Neural cell (in vitro differentiated cells): ENCODE results near the gene HSD11B2. TPM values are rescaled to one million over a fixed set of nuclear protein-coding genes. Genes with fewer than 3 reads are reported as not detected.
A peak's percentile ranks its signal among the peaks of the same experiment; 100 is the strongest.

Experiments used
- H2AFZ ChIP-seq: fragments of 200-600, 300-800 bp; sonication (generic), shearing (Covaris generic); 2 replicates; pipeline ENCODE4 v1.6.0; 2014; ENCODE audit warnings: low read depth, mild to moderate bottlenecking, antibody characterized with exemption, low read length, moderate library complexity
- H3F3A ChIP-seq: fragments of 200-600 bp; shearing (Covaris generic); 2 replicates; pipeline ENCODE4 v1.6.1; 2016; ENCODE audit warnings: mild to moderate bottlenecking, moderate library complexity, mixed read lengths, antibody characterized with exemption, low read length; ENCODE audit not compliant: insufficient read depth, poor library complexity, severe bottlenecking
- H3K27ac ChIP-seq: fragments of 200-600, 300-800 bp; sonication (generic), shearing (Covaris generic); 2 replicates; pipeline ENCODE4 v1.5.1; 2014; ENCODE audit warnings: mild to moderate bottlenecking, low read length, moderate library complexity
- H3K27me3 ChIP-seq: fragments of 300-800, 200-600 bp; sonication (generic), shearing (Covaris generic); 2 replicates; pipeline ENCODE4 v1.6.0; 2014; ENCODE audit warnings: mild to moderate bottlenecking, low read depth, low read length, moderate library complexity; ENCODE audit not compliant: insufficient read depth
- H3K36me3 ChIP-seq: fragments of 300-800, 200-600 bp; sonication (generic), shearing (Covaris generic); 2 replicates; pipeline ENCODE4 v1.5.1; 2014; ENCODE audit warnings: mild to moderate bottlenecking, antibody characterized with exemption, low read length, moderate library complexity; ENCODE audit not compliant: insufficient read depth
- H3K4me2 ChIP-seq: fragments of 300-800, 200-600 bp; sonication (generic), shearing (Covaris generic); 2 replicates; pipeline ENCODE4 v1.6.0; 2014; ENCODE audit warnings: mild to moderate bottlenecking, low read length
- H3K4me3 ChIP-seq: fragments of 300-800, 200-600 bp; sonication (generic), shearing (Covaris generic); 2 replicates; pipeline ENCODE4 v1.5.1; 2014; ENCODE audit warnings: mild to moderate bottlenecking, low read length, moderate library complexity
- H3K79me2 ChIP-seq: fragments of 200-600 bp; shearing (Covaris generic); replicated peaks from 2 replicates; pipeline ENCODE4 v1.6.0; 2014; ENCODE audit warnings: mild to moderate bottlenecking, low read length, moderate library complexity; ENCODE audit not compliant: insufficient read depth
- H3K9ac ChIP-seq: fragments of 300-800, 200-600 bp; sonication (generic), shearing (Covaris generic); 2 replicates; pipeline ENCODE4 v1.6.1; 2016; ENCODE audit warnings: mild to moderate bottlenecking, low read length, mixed read lengths
- H3K9me2 ChIP-seq: fragments of 200-600 bp; shearing (Covaris generic); 2 replicates; pipeline ENCODE4 v1.6.1; 2016; ENCODE audit warnings: mild to moderate bottlenecking, low read length, mixed read lengths; ENCODE audit not compliant: insufficient read depth
- H3K9me3 ChIP-seq: fragments of 200-600, 300-800 bp; sonication (generic), shearing (Covaris generic); 2 replicates; pipeline ENCODE4 v1.6.1; 2016; ENCODE audit warnings: mild to moderate bottlenecking, mixed run types, low read length, moderate library complexity, mixed read lengths
- H4K20me1 ChIP-seq: fragments of 200-600 bp; shearing (Covaris generic); 2 replicates; pipeline ENCODE4 v1.6.1; 2016; ENCODE audit warnings: mild to moderate bottlenecking, mixed run types; ENCODE audit not compliant: insufficient read depth
- CTCF ChIP-seq: fragments of 450-650 bp; IDR thresholded peaks from 2 replicates; pipeline ENCODE4 v1.5.1; 2014; ENCODE audit warnings: antibody characterized with exemption, mild to moderate bottlenecking, moderate library complexity; ENCODE audit not compliant: poor library complexity, severe bottlenecking
- EP300 ChIP-seq: fragments of 450-650 bp; conservative IDR thresholded peaks from 2 replicates; pipeline ENCODE4 v1.6.1; 2014; ENCODE audit warnings: antibody characterized with exemption, mild to moderate bottlenecking, moderate library complexity; ENCODE audit not compliant: poor library complexity, severe bottlenecking
- EZH2 ChIP-seq: fragments of 200-600, 300-800 bp; shearing (Covaris generic), sonication (generic); IDR thresholded peaks from 2 replicates; pipeline ENCODE4 v1.6.1; 2014; ENCODE audit warnings: antibody characterized with exemption, low read length, borderline replicate concordance, mild to moderate bottlenecking; ENCODE audit not compliant: insufficient read depth, poor library complexity, severe bottlenecking
- MXI1 ChIP-seq: fragments of 450-650 bp; conservative IDR thresholded peaks from 2 replicates; pipeline ENCODE4 v1.6.1; 2014; ENCODE audit warnings: antibody characterized with exemption, mild to moderate bottlenecking; ENCODE audit not compliant: poor library complexity, severe bottlenecking
- POLR2AphosphoS5 ChIP-seq: IDR thresholded peaks from 2 replicates; pipeline ENCODE4 v1.6.1; 2012
- RAD21 ChIP-seq: fragments of 450-650 bp; conservative IDR thresholded peaks from 2 replicates; pipeline ENCODE4 v1.6.1; 2014; ENCODE audit warnings: antibody characterized with exemption, mild to moderate bottlenecking, moderate library complexity
- REST ChIP-seq: IDR thresholded peaks from 2 replicates; pipeline ENCODE4 v1.6.1; 2012; ENCODE audit warnings: borderline replicate concordance
- SMC3 ChIP-seq: fragments of 450-650 bp; conservative IDR thresholded peaks from 2 replicates; pipeline ENCODE4 v1.6.1; 2014; ENCODE audit warnings: antibody characterized with exemption, mild to moderate bottlenecking, moderate library complexity; ENCODE audit not compliant: poor library complexity
- TAF1 ChIP-seq: IDR thresholded peaks from 2 replicates; pipeline ENCODE4 v1.6.1; 2012; ENCODE audit warnings: low read depth
- polyA plus RNA-seq: library from polyadenylated mRNA; depleted of rRNA; stranded (reverse); fragments of >200 nt; gene quantifications from 2 replicates; pipeline ENCODE4 v1.2.3, GENCODE V29; 2014

The HSD11B2 gene
- polyA plus RNA-seq, 1 donor from 2014 or later, result 0.24 TPM

- H3F3A ChIP-seq, result no peaks in the 10 kb centered on the region
- H3K9ac ChIP-seq, result no peak overlapping the region
- no peak overlapping the region for H2AFZ ChIP-seq
Measured at GRCh38 chr16:67393788-67394154, 37.1 kb upstream of the HSD11B2 start.

More at GRCh38 chr16:67393788-67394154, 37.1 kb upstream of the HSD11B2 start:
- H4K20me1 ChIP-seq, result no peaks in the 10 kb centered on the region
- no peak overlapping the region for H3K4me2 ChIP-seq
- no peak for TF ChIP-seq EP300
- no peak for TF ChIP-seq SMC3
- TF ChIP-seq POLR2AphosphoS5, result no peak
- no peak for TF ChIP-seq CTCF
- no peak for TF ChIP-seq EZH2
- TF ChIP-seq RAD21, result no peak
- no peak for TF ChIP-seq REST
- TF ChIP-seq MXI1, result no peak
- no peak for TF ChIP-seq TAF1
- no peaks in the 10 kb centered on the region for H3K79me2 ChIP-seq
- H3K27ac ChIP-seq, result no peak overlapping the region
- H3K4me3 ChIP-seq, result peak overlapping the region; percentile 50
- no peaks in the 10 kb centered on the region for H3K9me3 ChIP-seq
- H3K36me3 ChIP-seq, result no peaks in the 10 kb centered on the region
- no peaks in the 10 kb centered on the region for H3K9me2 ChIP-seq
- no peaks in the 10 kb centered on the region for H3K27me3 ChIP-seq
